ENCODE measurements around the gene SKAP2. TPM values are rescaled to one million over a fixed set of nuclear protein-coding genes. Genes with fewer than 3 reads are reported as not detected.

Gene SKAP2
- total RNA-seq, 1 experiment from 2014 or later: 66.8 TPM

GRCh38 chr7:26619348-26619984 is 244.9 kb downstream of the SKAP2 start:
- POLR2A ChIA-PET: no interaction called here
- Histone ChIP-seq H3K27me3 (ENCODE audit: control insufficient read depth, insufficient read depth, low read length) (no peaks in the 10 kb centered on the region), H3K4me3 (ENCODE audit: low read depth in 2 of 2, low read length in 2 of 2) (no peak overlapping the region), H3K9me3 (ENCODE audit: control insufficient read depth, insufficient read depth, low read depth, low read length) (no peaks in the 10 kb centered on the region), H3K4me1 (ENCODE audit: control insufficient read depth, insufficient read depth, low read length) (no peaks in the 10 kb centered on the region), H3K36me3 (ENCODE audit: control insufficient read depth, insufficient read depth, low read length) (no peaks in the 10 kb centered on the region), H3K27ac (ENCODE audit: low read length) (no peak overlapping the region)
- in situ Hi-C loops (cut with HindIII; ENCODE audit: low pct_unique_long_range_greater_than_20kb, low sequenced_read_pairs) (no loop called here), intact Hi-C loops (cut with micrococcal nuclease; ENCODE audit: unreplicated experiment) (no loop called here)
- BruUV-seq (replicated peaks): no TSS peak
- CTCF ChIA-PET: interaction anchor here (0.6 kb wide), 1 partner anchor 35 kb away, joined by 6 read pairs; no protein-coding TSS in a partner anchor
- TF ChIP-seq REST (IDR thresholded peaks at IDR 0.05; ENCODE audit: insufficient read depth in 1 of 2, low read depth in 2 of 2, low read length in 1 of 2) (no peak), TCF7L2 (IDR thresholded peaks at IDR 0.05; ENCODE audit: low read depth, low read length) (no peak), CTCF (IDR thresholded peaks at IDR 0.05) (no peak), SIN3A (IDR thresholded peaks at IDR 0.05; ENCODE audit: borderline replicate concordance, insufficient read depth, low read depth, low read length) (no peak), POLR2AphosphoS5 (IDR thresholded peaks at IDR 0.05; ENCODE audit: low read depth, low read length) (no peak)
- DNase-seq (ENCODE audit: low read depth, low spot score) (no peak), ATAC-seq (no peak)

- Histone ChIP-seq H3K27ac (ENCODE audit: low read length) (no peak overlapping the region), H3K36me3 (ENCODE audit: control insufficient read depth, insufficient read depth, low read length) (no peaks in the 10 kb centered on the region), H3K9me3 (ENCODE audit: control insufficient read depth, insufficient read depth, low read depth, low read length) (no peaks in the 10 kb centered on the region), H3K4me1 (ENCODE audit: control insufficient read depth, insufficient read depth, low read length) (no peaks in the 10 kb centered on the region), H3K4me3 (ENCODE audit: low read depth in 2 of 2, low read length in 2 of 2) (no peak overlapping the region), H3K27me3 (ENCODE audit: control insufficient read depth, insufficient read depth, low read length) (no peaks in the 10 kb centered on the region)
- BruUV-seq (replicated peaks): no TSS peak
- no peak for TF ChIP-seq SIN3A (IDR thresholded peaks at IDR 0.05; ENCODE audit: borderline replicate concordance, insufficient read depth, low read depth, low read length)
- intact Hi-C loops (cut with micrococcal nuclease; ENCODE audit: unreplicated experiment): no loop called here
- ATAC-seq (no peak), DNase-seq (ENCODE audit: low read depth, low spot score) (no peak)
- POLR2A ChIA-PET: no interaction called here
- CTCF ChIA-PET: no interaction called here
- in situ Hi-C loops (cut with HindIII; ENCODE audit: low pct_unique_long_range_greater_than_20kb, low sequenced_read_pairs): no loop called here
Observed at GRCh38 chr7:26618898-26619297, 245.5 kb downstream of the SKAP2 start.

GRCh38 chr7:26618449-26618848 is 245.9 kb downstream of the SKAP2 start:
- no TSS peak for BruUV-seq (replicated peaks)
- Histone ChIP-seq H3K4me3 (ENCODE audit: low read depth in 2 of 2, low read length in 2 of 2) (no peak overlapping the region), H3K9me3 (ENCODE audit: control insufficient read depth, insufficient read depth, low read depth, low read length) (no peaks in the 10 kb centered on the region), H3K27me3 (ENCODE audit: control insufficient read depth, insufficient read depth, low read length) (no peaks in the 10 kb centered on the region), H3K4me1 (ENCODE audit: control insufficient read depth, insufficient read depth, low read length) (no peaks in the 10 kb centered on the region), H3K27ac (ENCODE audit: low read length) (no peak overlapping the region), H3K36me3 (ENCODE audit: control insufficient read depth, insufficient read depth, low read length) (no peaks in the 10 kb centered on the region)
- no peak for ATAC-seq
- POLR2A ChIA-PET: no interaction called here
- DNase-seq (ENCODE audit: low read depth, low spot score): no peak
- TF ChIP-seq SIN3A (IDR thresholded peaks at IDR 0.05; ENCODE audit: borderline replicate concordance, insufficient read depth, low read depth, low read length): no peak
- no peak for TF ChIP-seq REST (IDR thresholded peaks at IDR 0.05; ENCODE audit: insufficient read depth in 1 of 2, low read depth in 2 of 2, low read length in 1 of 2)
- in situ Hi-C loops (cut with HindIII; ENCODE audit: low pct_unique_long_range_greater_than_20kb, low sequenced_read_pairs) (no loop called here), intact Hi-C loops (cut with micrococcal nuclease; ENCODE audit: unreplicated experiment) (no loop called here)
- CTCF ChIA-PET: no interaction called here

All from Panc1 (cell line).